GM21717 (cell line): ENCODE data around the gene PDGFA.
"Not testable (repeated sequence)": the region's sequence is repeated elsewhere in the genome, so short reads cannot be mapped to it uniquely, and the experiment has no call there.

Experiments
- ATAC-seq: cut with Tn5 transposase; IDR thresholded peaks from one replicate; pipeline ENCODE4 v1.9.1; 2021; ENCODE audit warnings: mild to moderate bottlenecking, moderate library complexity; ENCODE audit not compliant: unreplicated experiment

The PDGFA gene

GRCh38 chr7:552151-552867 is 32.7 kb upstream of the PDGFA start:
- ATAC-seq, result not testable (repeated sequence)

- ATAC-seq, result not testable (repeated sequence)
Observed at GRCh38 chr7:551615-551970, 31.9 kb upstream of the PDGFA start.

DNA sequence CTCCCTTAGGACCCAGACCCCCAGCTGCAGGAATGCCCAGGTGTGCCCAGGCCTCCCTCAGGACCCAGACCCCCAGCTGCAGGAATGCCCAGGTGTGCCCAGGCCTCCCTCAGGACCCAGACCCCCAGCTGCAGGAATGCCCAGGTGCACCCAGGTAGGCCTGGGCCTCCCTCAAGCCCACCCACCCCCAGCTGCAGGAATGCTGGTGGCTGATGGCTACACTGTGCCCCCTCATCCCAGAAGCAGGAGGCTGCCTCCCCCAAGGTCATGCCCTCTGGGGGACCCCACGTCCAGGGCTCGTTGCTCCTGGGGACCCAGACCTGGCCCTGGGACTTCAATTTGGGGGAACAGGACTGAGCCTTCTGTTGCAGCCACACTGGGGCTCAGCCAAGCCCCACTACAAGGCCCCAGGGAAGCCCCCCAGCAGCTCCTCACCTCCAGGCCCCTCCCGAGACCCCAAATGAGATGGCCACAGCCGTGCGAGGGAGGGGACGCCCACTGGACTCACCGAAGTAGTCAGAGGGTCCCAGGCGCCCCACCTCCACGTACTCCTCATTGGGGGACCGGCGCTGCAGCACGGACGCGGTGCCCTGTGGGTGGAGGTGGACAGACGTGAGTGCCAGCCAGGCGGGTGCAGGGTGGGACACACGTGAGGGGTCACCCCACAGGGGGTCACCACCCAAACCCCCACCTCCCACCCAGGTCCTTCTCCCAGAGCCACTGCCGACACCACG is 31.4 kb upstream of the PDGFA start:
- no peak for ATAC-seq

DNA sequence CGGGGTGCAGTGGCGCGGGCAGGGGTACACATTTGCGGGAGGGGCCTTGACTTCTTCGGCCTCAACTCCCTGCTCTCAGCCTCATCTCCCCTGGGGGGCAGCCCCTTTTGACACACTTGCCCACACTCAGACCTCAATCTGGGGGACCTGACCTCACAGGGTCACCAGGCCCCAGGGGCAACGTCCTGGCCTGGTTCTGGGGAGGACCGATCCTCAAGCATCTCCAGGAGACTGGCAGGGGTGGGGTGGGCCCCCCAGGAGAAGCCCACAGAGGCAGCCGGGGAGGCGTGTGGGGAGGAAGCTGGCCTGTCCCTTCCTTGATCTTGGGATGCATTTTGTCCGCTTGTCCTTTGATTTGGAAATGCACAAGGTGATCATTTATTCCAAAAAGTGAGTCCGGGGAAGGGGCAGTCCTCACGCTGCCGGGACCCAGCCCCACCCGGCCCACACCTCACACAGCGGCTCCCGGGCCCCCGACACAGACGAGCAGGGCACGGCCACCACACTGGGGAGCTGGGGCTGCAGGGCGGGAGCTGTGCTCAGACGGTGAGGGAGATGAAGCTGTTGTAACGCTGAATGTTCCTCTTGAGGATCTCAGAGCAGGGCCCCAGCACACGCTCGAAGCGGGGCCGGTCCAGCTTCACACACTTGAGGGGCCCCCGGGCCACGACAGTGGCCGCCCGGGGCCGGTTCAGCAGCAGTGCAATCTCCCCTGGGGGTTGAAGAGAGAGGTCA is 30.4 kb upstream of the PDGFA start:
- ATAC-seq, result no peak

GRCh38 chr7:549066-549890 is 29.6 kb upstream of the PDGFA start:
- ATAC-seq, result no peak

- no peak for ATAC-seq
Observed at GRCh38 chr7:548401-548800, 28.8 kb upstream of the PDGFA start.

DNA sequence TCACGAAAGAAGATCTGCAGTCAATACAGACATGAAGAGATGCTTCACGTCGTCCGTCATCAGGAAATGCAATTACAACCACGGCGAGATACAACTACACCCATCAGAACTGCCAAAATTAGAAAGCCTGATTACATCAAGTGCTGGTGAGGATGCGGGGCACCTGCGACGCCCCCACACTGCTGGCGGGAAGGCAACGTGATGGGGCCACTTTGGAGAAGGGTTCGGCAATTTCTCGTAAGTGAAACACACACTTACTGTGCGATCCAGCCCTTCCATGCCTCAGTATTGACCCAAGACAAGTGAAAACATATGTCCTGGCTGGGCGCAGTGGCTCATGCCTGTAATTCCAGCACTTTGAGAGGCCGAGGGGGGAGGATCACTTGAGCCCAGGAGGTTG is 25.8 kb upstream of the PDGFA start:
- no peak for ATAC-seq

DNA sequence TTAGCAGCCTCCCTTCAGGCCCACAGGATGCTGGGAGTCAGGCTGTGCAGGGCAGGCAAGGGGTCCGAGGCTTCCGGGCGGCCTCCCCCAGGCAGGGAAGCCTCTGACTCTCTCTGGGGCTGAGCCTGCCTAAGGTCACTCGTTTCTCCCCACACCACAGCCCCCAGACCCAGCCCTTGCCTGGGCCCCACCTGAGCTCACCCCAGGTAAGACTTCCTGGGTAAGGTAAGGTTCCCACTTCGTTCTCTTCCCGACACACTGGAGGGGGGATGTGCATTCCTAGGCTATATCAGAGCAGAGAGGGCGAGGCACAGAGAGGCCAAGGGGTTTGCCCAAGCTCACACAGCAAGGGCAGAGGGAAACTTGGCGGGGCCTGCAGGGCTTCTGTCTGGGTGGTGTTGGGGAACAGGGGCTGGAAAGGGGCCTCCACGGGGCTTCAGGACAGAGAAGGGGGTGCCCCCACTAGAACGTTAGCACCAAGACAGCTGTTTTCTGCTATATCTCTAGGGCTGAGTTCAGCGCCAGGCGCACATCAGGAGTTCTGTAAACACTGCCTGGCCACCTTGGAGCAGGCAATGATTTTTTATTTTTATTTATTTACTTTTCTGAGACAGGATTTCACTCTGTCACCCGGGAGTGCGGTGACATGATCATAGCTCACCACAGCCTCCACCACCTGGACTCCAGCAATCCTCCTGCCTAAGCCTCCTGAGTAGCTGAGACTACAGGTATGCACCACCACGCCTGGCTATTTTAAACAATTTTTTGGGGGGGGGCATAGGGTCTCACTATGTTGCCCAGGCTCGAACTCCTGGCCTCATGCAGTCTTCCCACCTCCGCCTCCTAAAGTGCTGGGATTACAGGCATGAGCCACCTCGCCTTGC is 24.9 kb upstream of the PDGFA start:
- ATAC-seq, result no peak

DNA sequence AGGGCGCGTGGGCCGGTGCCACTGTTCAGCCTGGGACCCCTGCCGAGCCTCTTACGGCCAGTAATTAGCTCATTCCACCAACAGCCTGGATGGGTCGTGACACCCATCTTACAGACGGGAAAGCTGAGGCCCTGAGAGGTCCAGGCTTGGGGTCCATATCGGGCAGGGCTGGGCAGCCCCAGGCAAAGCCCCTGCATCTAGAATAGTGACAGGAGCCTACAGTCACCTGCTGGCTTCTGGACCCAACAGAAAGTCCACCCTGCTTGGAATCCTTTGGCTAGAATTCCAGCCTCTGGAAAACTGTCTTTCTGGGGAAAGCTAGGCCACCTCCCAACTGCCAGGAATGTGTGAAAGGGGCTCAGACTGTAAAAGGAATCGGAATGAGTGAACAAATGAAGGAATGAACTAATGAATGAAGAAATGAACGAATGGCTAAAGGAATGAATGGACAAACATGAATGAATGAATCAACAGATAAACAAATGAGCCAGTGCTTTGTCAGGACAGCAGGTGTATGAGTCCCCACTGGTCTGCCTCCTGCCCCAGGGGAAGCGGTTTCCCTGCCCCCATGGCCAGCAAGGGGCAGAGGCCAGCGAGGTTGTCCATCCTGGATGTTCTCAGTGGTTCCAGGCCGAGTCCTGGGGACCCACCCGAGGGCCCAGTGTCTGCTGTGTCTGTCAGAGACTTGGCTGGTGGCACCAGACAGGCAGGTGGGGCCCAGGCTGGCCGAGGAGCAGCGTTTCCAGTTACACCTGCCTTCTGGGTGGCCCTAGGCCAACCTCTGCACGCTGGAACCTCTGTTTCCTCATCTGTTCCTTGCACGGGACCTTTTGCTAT is 24.1 kb upstream of the PDGFA start:
- ATAC-seq, result no peak

GRCh38 chr7:542713-543500 is 23.3 kb upstream of the PDGFA start:
- no peak for ATAC-seq

DNA sequence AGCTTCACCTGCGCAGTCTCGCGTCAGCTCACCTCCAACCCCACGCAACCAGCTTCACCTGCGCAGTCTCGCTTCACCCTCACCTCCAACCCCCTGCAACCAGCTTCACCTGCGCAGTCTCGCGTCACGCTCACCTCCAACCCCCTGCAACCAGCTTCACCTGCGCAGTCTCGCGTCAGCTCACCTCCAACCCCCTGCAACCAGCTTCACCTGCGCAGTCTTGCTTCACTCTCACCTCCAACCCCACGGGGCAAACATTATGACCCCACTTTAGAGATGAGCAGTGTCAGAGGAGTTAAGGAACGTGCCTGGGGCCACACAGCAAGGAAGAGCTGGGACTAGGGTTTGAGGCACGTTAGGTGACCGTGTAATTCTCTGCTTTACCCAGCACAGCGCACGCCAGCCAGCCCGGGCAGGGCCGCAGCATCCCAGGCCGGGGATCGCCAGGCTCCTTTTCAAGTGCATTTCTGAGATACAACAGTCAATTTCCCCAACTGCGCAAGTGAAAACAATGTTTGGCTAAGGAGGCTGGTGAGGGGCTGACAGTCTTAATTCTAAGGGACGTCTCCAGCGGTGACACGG is 22.6 kb upstream of the PDGFA start:
- ATAC-seq, result no peak

GRCh38 chr7:541661-542060 is 22.0 kb upstream of the PDGFA start:
- no peak for ATAC-seq

- no peak for ATAC-seq
Observed at GRCh38 chr7:540997-541396, 21.4 kb upstream of the PDGFA start.

GRCh38 chr7:540579-540978 is 20.9 kb upstream of the PDGFA start:
- no peak for ATAC-seq

DNA sequence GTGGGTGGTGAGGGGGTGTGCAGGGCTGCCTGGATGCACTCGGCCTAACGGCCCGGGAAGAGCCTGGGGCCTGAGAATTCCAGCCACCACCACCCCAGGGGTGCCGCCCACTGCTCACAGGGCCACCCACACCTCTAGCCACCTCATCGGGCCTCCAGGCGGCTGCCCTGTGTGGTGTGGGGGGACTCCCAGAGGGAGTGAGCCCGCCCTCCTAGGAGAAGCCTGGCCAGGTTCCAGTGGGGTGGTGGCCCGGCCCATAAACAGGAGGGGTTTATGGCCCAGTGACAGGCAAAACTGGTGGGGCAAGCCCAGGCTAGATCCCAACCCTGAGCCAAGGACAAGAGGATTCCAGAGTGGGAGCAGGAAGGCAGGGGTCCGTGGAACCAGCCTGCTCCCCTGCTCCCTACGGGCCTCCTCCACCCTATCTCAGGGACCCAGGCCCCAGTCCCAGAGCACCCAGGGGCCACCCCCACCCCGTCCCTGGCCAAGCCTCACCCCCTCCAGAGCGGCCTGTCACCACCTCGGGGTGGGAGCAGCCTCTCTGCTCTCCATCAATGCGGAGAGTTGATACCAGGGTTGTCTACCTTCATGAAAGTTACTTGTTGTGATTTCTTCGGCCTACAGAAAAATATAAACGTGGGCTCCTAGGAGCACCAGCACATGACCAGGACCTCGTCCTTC is 20.2 kb upstream of the PDGFA start:
- no peak for ATAC-seq

DNA sequence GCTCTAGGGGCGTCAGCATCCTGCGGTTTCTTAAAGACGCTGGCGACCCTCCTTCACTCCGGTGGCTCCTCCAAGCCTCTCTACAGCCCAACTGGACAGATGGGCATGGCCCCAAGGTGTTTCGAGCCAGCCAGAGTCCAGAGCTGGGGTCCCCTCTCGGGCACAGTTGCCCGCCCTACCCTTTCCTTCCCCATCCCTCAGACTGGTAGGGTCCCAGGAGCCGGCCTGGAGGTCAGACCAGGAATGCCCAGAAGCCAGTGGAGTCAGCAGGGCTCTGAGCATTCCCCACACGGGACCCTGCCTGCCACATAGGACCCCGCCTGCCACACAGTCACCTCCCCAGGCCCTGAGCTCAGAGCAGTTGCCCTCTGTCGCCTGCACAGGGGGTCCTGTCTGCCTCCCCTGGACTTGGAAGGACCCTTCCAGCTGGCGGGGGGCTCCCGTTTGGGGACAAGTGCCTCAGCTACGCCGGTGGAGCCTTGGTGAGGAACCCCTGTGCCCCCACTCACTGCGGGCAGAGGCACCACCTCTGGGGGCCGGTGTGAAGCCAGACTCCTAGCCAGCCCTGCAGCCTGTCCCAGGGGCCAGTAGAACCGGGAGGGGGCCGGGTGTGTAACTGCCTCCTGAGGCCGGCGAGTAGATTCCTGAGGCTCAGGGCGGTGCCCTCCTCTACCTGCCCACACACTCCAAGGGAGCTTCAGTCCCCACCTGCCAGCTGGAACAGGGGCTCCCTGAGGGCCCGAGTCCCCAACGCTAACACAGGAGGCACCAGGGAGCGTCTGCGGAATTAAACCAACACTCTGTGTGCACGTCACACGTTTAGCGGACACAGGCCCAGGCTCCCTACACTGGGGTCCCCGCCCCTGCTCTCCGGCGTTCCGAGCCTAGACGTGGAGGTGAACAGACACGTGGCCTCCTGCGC is 19.4 kb upstream of the PDGFA start:
- no peak for ATAC-seq
